HepG2 (cell line): ENCODE measurements around the gene SNAP23.

Source experiments
- KLF15 ChIP-seq: sonication (generic); formaldehyde crosslinking; IDR thresholded peaks from 2 replicates; pipeline ENCODE4 v1.8.1; 2023; ENCODE audit warnings: borderline replicate concordance, mild to moderate bottlenecking, inconsistent platforms, missing genetic modification reagents, mixed read lengths
- NPAS2 ChIP-seq: sonication (generic); formaldehyde crosslinking; IDR thresholded peaks from 2 replicates; pipeline ENCODE4 v1.8.0; 2022; ENCODE audit warnings: mild to moderate bottlenecking, missing genetic modification reagents, borderline replicate concordance
- REPIN1 ChIP-seq: sonication (generic); formaldehyde crosslinking; IDR thresholded peaks from 2 replicates; pipeline ENCODE4 v1.8.0; 2022; ENCODE audit warnings: missing genetic modification reagents, low read depth, mild to moderate bottlenecking, borderline replicate concordance
- TF ChIP-seq, protein P1 (sequence below): sonication (generic); formaldehyde crosslinking; IDR thresholded peaks from 2 replicates; pipeline ENCODE4 v1.5.0; 2020; ENCODE audit warnings: mild to moderate bottlenecking, missing genetic modification reagents, moderate library complexity

DNA sequence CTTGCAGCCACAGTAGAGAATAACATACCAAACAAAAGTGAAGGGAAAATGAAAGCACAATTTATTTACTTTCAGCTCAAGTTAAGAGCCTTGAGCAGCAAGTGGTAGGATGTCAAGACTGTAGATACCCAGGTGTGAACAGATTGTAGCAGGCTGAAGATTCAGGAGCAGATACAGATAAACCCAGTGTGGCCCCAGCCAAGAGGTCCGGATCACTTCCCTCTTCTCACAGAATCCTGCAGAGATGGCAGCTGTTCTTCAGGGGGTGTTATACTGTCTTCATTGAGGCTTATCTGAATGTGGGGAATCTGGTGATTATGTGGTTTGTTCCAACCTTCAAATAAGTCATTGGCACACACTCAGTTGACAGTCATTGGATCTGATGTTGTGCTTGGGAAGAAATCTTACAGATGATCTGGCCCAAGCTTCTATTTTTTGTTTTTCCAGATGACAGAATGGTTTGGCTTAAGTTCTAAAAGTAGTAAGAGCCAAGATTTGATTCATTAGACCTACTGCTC lies 82.1 kb downstream of the SNAP23 start:
- no peak for TF ChIP-seq KLF15 (CRISPR knock-in tag)
- TF ChIP-seq, protein P1, sequence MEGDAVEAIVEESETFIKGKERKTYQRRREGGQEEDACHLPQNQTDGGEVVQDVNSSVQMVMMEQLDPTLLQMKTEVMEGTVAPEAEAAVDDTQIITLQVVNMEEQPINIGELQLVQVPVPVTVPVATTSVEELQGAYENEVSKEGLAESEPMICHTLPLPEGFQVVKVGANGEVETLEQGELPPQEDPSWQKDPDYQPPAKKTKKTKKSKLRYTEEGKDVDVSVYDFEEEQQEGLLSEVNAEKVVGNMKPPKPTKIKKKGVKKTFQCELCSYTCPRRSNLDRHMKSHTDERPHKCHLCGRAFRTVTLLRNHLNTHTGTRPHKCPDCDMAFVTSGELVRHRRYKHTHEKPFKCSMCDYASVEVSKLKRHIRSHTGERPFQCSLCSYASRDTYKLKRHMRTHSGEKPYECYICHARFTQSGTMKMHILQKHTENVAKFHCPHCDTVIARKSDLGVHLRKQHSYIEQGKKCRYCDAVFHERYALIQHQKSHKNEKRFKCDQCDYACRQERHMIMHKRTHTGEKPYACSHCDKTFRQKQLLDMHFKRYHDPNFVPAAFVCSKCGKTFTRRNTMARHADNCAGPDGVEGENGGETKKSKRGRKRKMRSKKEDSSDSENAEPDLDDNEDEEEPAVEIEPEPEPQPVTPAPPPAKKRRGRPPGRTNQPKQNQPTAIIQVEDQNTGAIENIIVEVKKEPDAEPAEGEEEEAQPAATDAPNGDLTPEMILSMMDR, result no peak
- TF ChIP-seq NPAS2 (CRISPR knock-in tag), result no peak
- TF ChIP-seq REPIN1 (CRISPR knock-in tag), result no peak
